ENCODE data around the gene MT1B. TPM values are rescaled to one million over a fixed set of nuclear protein-coding genes. Genes with fewer than 3 reads are reported as not detected.

The MT1B gene
- total and polyA plus RNA-seq, 9 donors: not detected

GRCh38 chr16:56608043-56608875, 43.4 kb upstream of the MT1B start, which contains the start of gene MT2A:
Gene MT2A (plus strand): TSS chr16:56608584. CDS start chr16:56608656, 72 bp downstream.
- TF ChIP-seq CTCF (IDR thresholded peaks at IDR 0.05) (peak in 1 of 3 donors; percentile 10), EP300 (IDR thresholded peaks at IDR 0.05) (peak; percentile 86), POLR2A (IDR thresholded peaks at IDR 0.05) (peak; percentile 90)
- intact Hi-C loops (cut with DNase I): loop anchor here in 1 of 4 donors (1.0 to 10.0 kb wide), 4 partner anchors 19 to 697 kb away; partner anchors contain the start of genes MT1X and NLRC5
- Histone ChIP-seq H3K27ac (peak within 1 kb of the TSS; percentile 79 to 81), H3K27me3 (no peaks in the 10 kb centered on the region), H3K4me1 (ENCODE audit: insufficient read depth) (peaks cover 27% of the 10 kb centered on the region), H3K4me3 (peak within 1 kb of the TSS; percentile 76), H3K9me3 (no peaks in the 10 kb centered on the region), H3K36me3 (no peaks in the 10 kb centered on the region)
- DNase-seq: peak; percentile 90 to 94 (median 90)
- 6 to 8% (median 7%) methylated on average over 61 to 62 of the region's 62 CpGs for WGBS, 3 donors

- H3K9me3 ChIP-seq: no peaks in the 10 kb centered on the region
- peaks cover 27% of the 10 kb centered on the region for H3K4me1 ChIP-seq (ENCODE audit: insufficient read depth)
- H3K27me3 ChIP-seq: no peaks in the 10 kb centered on the region
- H3K27ac ChIP-seq: peak overlapping the region in 1 of 2 donors; percentile 81
- no peak for DNase-seq
- intact Hi-C loops (cut with DNase I): loop anchor here in 1 of 4 donors (1.0 to 10.0 kb wide), 4 partner anchors 18 to 696 kb away; partner anchors contain the start of genes MT1X and NLRC5
- H3K4me3 ChIP-seq: peak overlapping the region; percentile 76
- TF ChIP-seq EP300 (IDR thresholded peaks at IDR 0.05) (no peak), POLR2A (IDR thresholded peaks at IDR 0.05) (no peak), CTCF (IDR thresholded peaks at IDR 0.05) (no peak)
- H3K36me3 ChIP-seq: no peaks in the 10 kb centered on the region
- WGBS, 3 donors: 0 to 1% (median 1%) methylated on average over 20 to 21 of the region's 21 CpGs
Observed at GRCh38 chr16:56608876-56609462, 42.7 kb upstream of the MT1B start.

- WGBS, 3 donors: 0 to 2% (median 0%) methylated on average over 6 of the region's 6 CpGs
- TF ChIP-seq CTCF (IDR thresholded peaks at IDR 0.05): peak in 2 of 3 donors; percentile 7 to 8
- TF ChIP-seq EP300 (IDR thresholded peaks at IDR 0.05): no peak
- TF ChIP-seq POLR2A (IDR thresholded peaks at IDR 0.05): peak; percentile 28
- DNase-seq: peak in 3 of 5 donors; percentile 51 to 71 (median 64)
- intact Hi-C loops (cut with DNase I): loop anchor here in 1 of 4 donors (2.0 to 10.0 kb wide), 3 partner anchors 17 to 695 kb away; partner anchors contain the start of gene NLRC5
- Histone ChIP-seq H3K4me3 (peak overlapping the region; percentile 76), H3K27ac (peak overlapping the region; percentile 41 to 43), H3K4me1 (ENCODE audit: insufficient read depth) (peaks cover 27% of the 10 kb centered on the region), H3K36me3 (no peaks in the 10 kb centered on the region), H3K9me3 (no peaks in the 10 kb centered on the region), H3K27me3 (no peaks in the 10 kb centered on the region)
Observed at GRCh38 chr16:56609463-56609921, 42.2 kb upstream of the MT1B start.

DNA sequence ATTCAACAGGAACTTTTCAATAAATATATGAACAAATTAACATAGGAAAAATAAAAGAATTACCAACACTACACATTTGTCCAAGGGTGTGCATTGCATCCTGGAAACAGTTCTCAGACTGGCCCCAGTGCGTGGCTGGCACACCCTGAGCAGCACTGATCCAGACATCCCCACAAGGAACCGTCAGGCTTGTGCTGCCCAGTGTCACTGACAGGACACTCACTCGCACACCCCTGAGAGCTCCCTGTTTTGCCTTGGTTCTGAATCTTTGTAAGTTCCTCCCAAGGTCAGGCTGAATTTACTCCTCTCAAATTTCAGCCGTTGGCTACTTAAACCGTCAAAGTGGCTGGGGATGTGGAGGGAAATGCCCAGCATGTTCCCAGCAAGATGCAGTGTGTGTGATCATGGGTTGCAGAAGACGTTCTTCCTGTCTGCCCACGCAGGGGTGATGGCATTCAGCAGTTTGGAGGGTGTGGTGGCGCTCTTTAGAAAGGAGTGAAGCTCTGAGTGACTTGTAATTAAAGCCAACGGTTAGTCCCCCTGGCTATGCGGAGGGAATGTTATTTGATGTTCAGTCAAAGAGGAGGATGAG, 41.6 kb upstream of the MT1B start:
- H3K4me1 ChIP-seq (ENCODE audit: insufficient read depth): peaks cover 27% of the 10 kb centered on the region
- WGBS, 3 donors: 16 to 24% (median 19%) methylated on average over 10 of the region's 10 CpGs
- H3K27ac ChIP-seq: peak overlapping the region; percentile 43 to 49
- no peaks in the 10 kb centered on the region for H3K9me3 ChIP-seq
- TF ChIP-seq EP300 (IDR thresholded peaks at IDR 0.05) (peak; percentile 32), CTCF (IDR thresholded peaks at IDR 0.05) (peak in 1 of 3 donors; percentile 7), POLR2A (IDR thresholded peaks at IDR 0.05) (peak; percentile 31)
- H3K4me3 ChIP-seq: peak overlapping the region; percentile 76
- intact Hi-C loops (cut with DNase I): no loop called here
- no peaks in the 10 kb centered on the region for H3K36me3 ChIP-seq
- DNase-seq: peak in 1 of 5 donors; percentile 51
- H3K27me3 ChIP-seq: no peaks in the 10 kb centered on the region
